Kasumi-1 (cell line): ENCODE measurements around the gene HOXC4.

Experiments
- DNase-seq, 2 experiments: peaks; one replicate each; lab custom pipeline; 2025; lab: John Stamatoyannopoulos, UW

The HOXC4 gene

GRCh38 chr12:54053751-54054741, at the start of gene HOXC4:
Gene HOXC4, plus strand, starts transcription at chr12:54053835. Its CDS starts 88 bp downstream, at chr12:54053923.
- DNase-seq = no peak

- DNase-seq = no peak
These were observed 49.4 kb upstream of the HOXC4 start for GRCh38 chr12:54004063-54004840.

GRCh38 chr12:54004841-54005530, 48.6 kb upstream of the HOXC4 start:
- no peak for DNase-seq

GRCh38 chr12:54005531-54005852, 48.1 kb upstream of the HOXC4 start:
- no peak for DNase-seq

GRCh38 chr12:54005853-54006558, 47.6 kb upstream of the HOXC4 start:
- DNase-seq = peak; percentile 72 to 78

GRCh38 chr12:54006559-54007220, 46.9 kb upstream of the HOXC4 start:
- no peak for DNase-seq

GRCh38 chr12:54007538-54008259, 45.9 kb upstream of the HOXC4 start:
- DNase-seq = no peak

- DNase-seq = no peak
These were observed 45.4 kb upstream of the HOXC4 start for GRCh38 chr12:54008260-54008552.

GRCh38 chr12:54009171-54010052, 44.2 kb upstream of the HOXC4 start:
- DNase-seq = no peak

GRCh38 chr12:54010053-54010971, 43.3 kb upstream of the HOXC4 start:
- no peak for DNase-seq

GRCh38 chr12:54010972-54011664, 42.5 kb upstream of the HOXC4 start:
- DNase-seq = no peak

GRCh38 chr12:54011665-54012532, 41.7 kb upstream of the HOXC4 start:
- no peak for DNase-seq

GRCh38 chr12:54012631-54013409, 40.8 kb upstream of the HOXC4 start:
- DNase-seq = no peak

- no peak for DNase-seq
These were observed 39.1 kb upstream of the HOXC4 start for GRCh38 chr12:54014377-54015017.

GRCh38 chr12:54015018-54015931, 38.4 kb upstream of the HOXC4 start:
- DNase-seq = no peak
